ENCODE data around the gene STXBP5. TPM values are rescaled to one million over a fixed set of nuclear protein-coding genes. Genes with fewer than 3 reads are reported as not detected.

Gene STXBP5
- polyA plus RNA-seq, 2 donors: 8.6 to 15.2 TPM

GRCh38 chr6:147299035-147299434 lies 94.8 kb downstream of the STXBP5 start:
- Histone ChIP-seq H3K36me3 (ENCODE audit: control insufficient read depth in 2 of 2, insufficient read depth in 2 of 2, low read length in 1 of 2) (peaks cover 0 to 7% of the 10 kb centered on the region in 2 donors), H3K27me3 (ENCODE audit: control insufficient read depth in 1 of 2, insufficient read depth in 2 of 2, low read length in 2 of 2) (no peaks in the 10 kb centered on the region), H3K9me3 (ENCODE audit: control insufficient read depth in 2 of 2, insufficient read depth in 1 of 2, low read depth in 1 of 2, low read length in 1 of 2) (peaks cover 0 to 1% of the 10 kb centered on the region in 2 donors), H3K4me1 (ENCODE audit: control insufficient read depth in 2 of 2, insufficient read depth in 2 of 2, low read length in 1 of 2) (no peaks in the 10 kb centered on the region), H3K27ac (ENCODE audit: low read depth in 2 of 2, low read length in 1 of 2) (no peak overlapping the region), H3K4me3 (ENCODE audit: low read depth in 1 of 2, low read length in 2 of 2) (no peak overlapping the region)
- 89 to 95% methylated on average over 3 of the region's 3 CpGs for WGBS, 2 donors

DNA sequence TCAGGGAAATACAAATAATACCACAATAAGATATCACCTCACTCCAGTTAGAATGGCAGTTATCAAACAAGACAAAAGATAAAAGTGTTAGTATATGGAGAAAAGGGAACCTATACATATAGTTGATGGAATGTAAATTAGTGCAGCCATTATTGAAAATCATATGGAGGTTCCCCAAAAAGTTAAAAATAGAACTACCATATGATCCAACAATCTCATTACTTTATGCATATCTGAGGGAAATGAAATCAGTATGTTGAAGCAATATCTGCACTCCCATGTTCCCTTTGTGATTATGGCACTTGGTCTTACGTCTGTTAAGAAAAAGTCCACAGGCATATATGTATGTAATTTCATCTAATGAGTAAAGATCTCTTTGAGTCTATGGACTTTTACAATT lies 96.9 kb downstream of the STXBP5 start:
- 100% methylated on average over 1 of the region's 1 CpG for WGBS, 2 donors
- Histone ChIP-seq H3K36me3 (ENCODE audit: control insufficient read depth in 2 of 2, insufficient read depth in 2 of 2, low read length in 1 of 2) (peaks cover under 1 to 7% of the 10 kb centered on the region in 2 donors), H3K4me1 (ENCODE audit: control insufficient read depth in 2 of 2, insufficient read depth in 2 of 2, low read length in 1 of 2) (no peaks in the 10 kb centered on the region), H3K27me3 (ENCODE audit: control insufficient read depth in 1 of 2, insufficient read depth in 2 of 2, low read length in 2 of 2) (no peaks in the 10 kb centered on the region), H3K27ac (ENCODE audit: low read depth in 2 of 2, low read length in 1 of 2) (no peak overlapping the region), H3K4me3 (ENCODE audit: low read depth in 1 of 2, low read length in 2 of 2) (no peak overlapping the region), H3K9me3 (ENCODE audit: control insufficient read depth in 2 of 2, insufficient read depth in 1 of 2, low read depth in 1 of 2, low read length in 1 of 2) (peaks cover 2% of the 10 kb centered on the region in 2 donors)

- H3K36me3 ChIP-seq (ENCODE audit: control insufficient read depth in 2 of 2, insufficient read depth in 2 of 2, low read length in 1 of 2): peaks cover 2 to 7% of the 10 kb centered on the region in 2 donors
- H3K27ac ChIP-seq (ENCODE audit: low read depth in 2 of 2, low read length in 1 of 2): no peak overlapping the region
- WGBS, 2 donors: 98% methylated on average over 4 of the region's 4 CpGs
- peaks cover 2% of the 10 kb centered on the region in 2 donors for H3K9me3 ChIP-seq (ENCODE audit: control insufficient read depth in 2 of 2, insufficient read depth in 1 of 2, low read depth in 1 of 2, low read length in 1 of 2)
- no peaks in the 10 kb centered on the region for H3K27me3 ChIP-seq (ENCODE audit: control insufficient read depth in 1 of 2, insufficient read depth in 2 of 2, low read length in 2 of 2)
- H3K4me1 ChIP-seq (ENCODE audit: control insufficient read depth in 2 of 2, insufficient read depth in 2 of 2, low read length in 1 of 2): no peaks in the 10 kb centered on the region
- H3K4me3 ChIP-seq (ENCODE audit: low read depth in 1 of 2, low read length in 2 of 2): no peak overlapping the region
These were observed 99.8 kb downstream of the STXBP5 start for GRCh38 chr6:147304016-147304415.

DNA sequence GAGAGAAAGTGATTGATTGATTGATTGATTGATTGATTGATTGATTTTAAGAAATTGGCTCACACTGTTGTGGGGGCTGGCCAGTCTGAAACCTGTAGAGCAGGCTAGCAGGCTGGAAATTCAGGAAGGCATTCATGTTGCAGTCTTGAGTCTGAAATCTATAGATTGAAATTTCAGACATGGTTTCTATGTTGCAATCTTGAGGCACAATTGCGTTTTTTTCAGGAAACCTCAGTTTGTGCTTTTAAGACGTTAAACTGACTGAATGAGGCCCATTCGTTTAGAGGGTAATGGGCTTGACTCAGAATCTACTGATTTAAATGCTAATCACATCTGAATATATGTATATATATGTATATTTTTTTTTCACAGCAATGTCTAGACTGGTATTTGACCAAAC lies 106.3 kb downstream of the STXBP5 start:
- H3K27ac ChIP-seq (ENCODE audit: low read depth in 2 of 2, low read length in 1 of 2): no peak overlapping the region
- H3K27me3 ChIP-seq (ENCODE audit: control insufficient read depth in 1 of 2, insufficient read depth in 2 of 2, low read length in 2 of 2): no peaks in the 10 kb centered on the region
- peaks cover 2% of the 10 kb centered on the region in 2 donors for H3K36me3 ChIP-seq (ENCODE audit: control insufficient read depth in 2 of 2, insufficient read depth in 2 of 2, low read length in 1 of 2)
- WGBS, 2 donors: 86 to 87% methylated on average over 3 of the region's 3 CpGs
- no peaks in the 10 kb centered on the region for H3K4me1 ChIP-seq (ENCODE audit: control insufficient read depth in 2 of 2, insufficient read depth in 2 of 2, low read length in 1 of 2)
- H3K4me3 ChIP-seq (ENCODE audit: low read depth in 1 of 2, low read length in 2 of 2): no peak overlapping the region
- no peaks in the 10 kb centered on the region for H3K9me3 ChIP-seq (ENCODE audit: control insufficient read depth in 2 of 2, insufficient read depth in 1 of 2, low read depth in 1 of 2, low read length in 1 of 2)

DNA sequence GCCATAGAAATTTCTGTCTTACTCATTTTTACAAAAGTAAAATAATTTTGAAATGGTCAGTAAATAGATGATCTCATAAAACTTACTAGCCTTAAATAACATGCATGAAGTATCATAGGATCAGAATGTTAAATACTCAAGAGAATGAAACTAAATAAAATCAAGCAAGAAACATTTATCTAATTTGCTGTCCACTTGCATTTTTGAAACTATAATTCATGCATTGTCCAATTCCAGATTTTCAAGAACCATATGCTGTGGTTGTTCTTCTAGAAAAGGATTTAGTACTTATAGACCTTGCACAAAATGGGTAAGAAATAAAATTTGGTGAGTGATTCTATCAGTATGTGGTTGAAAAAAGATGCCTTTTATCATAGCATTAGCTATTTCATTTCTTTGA lies 107.0 kb downstream of the STXBP5 start:
- peaks cover under 1 to 2% of the 10 kb centered on the region in 2 donors for H3K36me3 ChIP-seq (ENCODE audit: control insufficient read depth in 2 of 2, insufficient read depth in 2 of 2, low read length in 1 of 2)
- H3K4me3 ChIP-seq (ENCODE audit: low read depth in 1 of 2, low read length in 2 of 2): no peak overlapping the region
- no peaks in the 10 kb centered on the region for H3K9me3 ChIP-seq (ENCODE audit: control insufficient read depth in 2 of 2, insufficient read depth in 1 of 2, low read depth in 1 of 2, low read length in 1 of 2)

GRCh38 chr6:147321260-147321659 lies 117.0 kb downstream of the STXBP5 start:
- no peak overlapping the region for H3K27ac ChIP-seq (ENCODE audit: low read depth in 2 of 2, low read length in 1 of 2)
- WGBS, 2 donors: 84 to 89% methylated on average over 2 of the region's 2 CpGs
- peaks cover 2 to 3% of the 10 kb centered on the region in 2 donors for H3K36me3 ChIP-seq (ENCODE audit: control insufficient read depth in 2 of 2, insufficient read depth in 2 of 2, low read length in 1 of 2)
- no peaks in the 10 kb centered on the region for H3K9me3 ChIP-seq (ENCODE audit: control insufficient read depth in 2 of 2, insufficient read depth in 1 of 2, low read depth in 1 of 2, low read length in 1 of 2)
- no peaks in the 10 kb centered on the region for H3K27me3 ChIP-seq (ENCODE audit: control insufficient read depth in 1 of 2, insufficient read depth in 2 of 2, low read length in 2 of 2)
- no peak overlapping the region for H3K4me3 ChIP-seq (ENCODE audit: low read depth in 1 of 2, low read length in 2 of 2)
- H3K4me1 ChIP-seq (ENCODE audit: control insufficient read depth in 2 of 2, insufficient read depth in 2 of 2, low read length in 1 of 2): no peaks in the 10 kb centered on the region

More for the DNA sequence above, 107.0 kb downstream of the STXBP5 start:
- no peaks in the 10 kb centered on the region for H3K4me1 ChIP-seq (ENCODE audit: control insufficient read depth in 2 of 2, insufficient read depth in 2 of 2, low read length in 1 of 2)
- no peaks in the 10 kb centered on the region for H3K27me3 ChIP-seq (ENCODE audit: control insufficient read depth in 1 of 2, insufficient read depth in 2 of 2, low read length in 2 of 2)
- no peak overlapping the region for H3K27ac ChIP-seq (ENCODE audit: low read depth in 2 of 2, low read length in 1 of 2)

DNA sequence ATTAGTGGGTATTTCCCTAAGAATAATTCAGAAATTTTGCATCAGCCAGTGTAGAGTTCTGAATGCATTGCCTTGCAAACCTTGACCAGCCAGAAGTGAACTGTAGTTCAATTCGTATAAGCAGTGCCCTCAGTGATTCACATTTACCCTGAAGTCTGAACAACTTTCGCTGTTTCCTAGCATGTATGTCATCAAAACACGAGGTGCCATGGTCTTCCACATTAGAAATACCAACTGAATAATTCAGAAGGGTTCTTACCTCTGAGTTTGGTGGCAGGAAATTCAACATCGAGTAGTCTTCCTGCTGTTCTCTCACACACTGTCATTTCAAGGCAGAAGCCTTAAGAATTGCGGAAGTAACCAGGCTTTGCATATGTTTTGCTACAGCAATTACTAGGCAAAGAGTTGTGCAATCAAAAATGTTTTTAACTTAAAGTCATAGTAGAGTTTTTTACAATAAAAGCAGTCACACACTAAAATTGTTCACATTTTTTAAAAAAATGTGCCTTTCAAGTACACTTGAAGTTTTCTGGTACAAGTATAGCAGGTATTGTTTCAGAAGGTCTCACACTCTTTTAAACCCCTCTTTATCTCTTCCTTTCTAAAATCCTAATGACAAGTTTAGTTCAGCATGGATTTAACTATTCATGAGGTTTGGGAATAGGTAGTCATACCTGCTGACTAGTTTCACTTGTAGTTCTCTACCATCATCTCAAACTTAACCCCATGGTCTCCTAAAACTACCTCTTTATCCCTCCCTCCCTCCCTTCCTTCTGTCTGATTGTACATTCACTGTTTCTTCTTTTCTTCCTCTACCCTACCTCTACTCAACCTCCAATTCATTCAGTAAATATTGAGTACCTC lies 118.3 kb downstream of the STXBP5 start:
- WGBS, 2 donors: 72 to 78% methylated on average over 5 of the region's 5 CpGs
- Histone ChIP-seq H3K4me3 (ENCODE audit: low read depth in 1 of 2, low read length in 2 of 2) (no peak overlapping the region), H3K27ac (ENCODE audit: low read depth in 2 of 2, low read length in 1 of 2) (no peak overlapping the region), H3K4me1 (ENCODE audit: control insufficient read depth in 2 of 2, insufficient read depth in 2 of 2, low read length in 1 of 2) (no peaks in the 10 kb centered on the region), H3K9me3 (ENCODE audit: control insufficient read depth in 2 of 2, insufficient read depth in 1 of 2, low read depth in 1 of 2, low read length in 1 of 2) (no peaks in the 10 kb centered on the region), H3K36me3 (ENCODE audit: control insufficient read depth in 2 of 2, insufficient read depth in 2 of 2, low read length in 1 of 2) (peaks cover 3 to 5% of the 10 kb centered on the region in 2 donors), H3K27me3 (ENCODE audit: control insufficient read depth in 1 of 2, insufficient read depth in 2 of 2, low read length in 2 of 2) (no peaks in the 10 kb centered on the region)

GRCh38 chr6:147325557-147325956 lies 121.3 kb downstream of the STXBP5 start:
- H3K36me3 ChIP-seq (ENCODE audit: control insufficient read depth in 2 of 2, insufficient read depth in 2 of 2, low read length in 1 of 2): peaks cover 3 to 5% of the 10 kb centered on the region in 2 donors
- H3K9me3 ChIP-seq (ENCODE audit: control insufficient read depth in 2 of 2, insufficient read depth in 1 of 2, low read depth in 1 of 2, low read length in 1 of 2): no peaks in the 10 kb centered on the region
- no peak overlapping the region for H3K27ac ChIP-seq (ENCODE audit: low read depth in 2 of 2, low read length in 1 of 2)
- WGBS, 2 donors: 87 to 95% methylated on average over 1 of the region's 1 CpG
- no peaks in the 10 kb centered on the region for H3K27me3 ChIP-seq (ENCODE audit: control insufficient read depth in 1 of 2, insufficient read depth in 2 of 2, low read length in 2 of 2)
- no peaks in the 10 kb centered on the region for H3K4me1 ChIP-seq (ENCODE audit: control insufficient read depth in 2 of 2, insufficient read depth in 2 of 2, low read length in 1 of 2)
- H3K4me3 ChIP-seq (ENCODE audit: low read depth in 1 of 2, low read length in 2 of 2): no peak overlapping the region

- H3K4me3 ChIP-seq (ENCODE audit: low read depth in 1 of 2, low read length in 2 of 2): no peak overlapping the region
- no peaks in the 10 kb centered on the region for H3K27me3 ChIP-seq (ENCODE audit: control insufficient read depth in 1 of 2, insufficient read depth in 2 of 2, low read length in 2 of 2)
- no peak overlapping the region for H3K27ac ChIP-seq (ENCODE audit: low read depth in 2 of 2, low read length in 1 of 2)
- WGBS, 2 donors: 83 to 100% methylated on average over 1 of the region's 1 CpG
- H3K36me3 ChIP-seq (ENCODE audit: control insufficient read depth in 2 of 2, insufficient read depth in 2 of 2, low read length in 1 of 2): peaks cover 4 to 5% of the 10 kb centered on the region in 2 donors
- no peaks in the 10 kb centered on the region for H3K9me3 ChIP-seq (ENCODE audit: control insufficient read depth in 2 of 2, insufficient read depth in 1 of 2, low read depth in 1 of 2, low read length in 1 of 2)
- no peaks in the 10 kb centered on the region for H3K4me1 ChIP-seq (ENCODE audit: control insufficient read depth in 2 of 2, insufficient read depth in 2 of 2, low read length in 1 of 2)
These were observed 127.2 kb downstream of the STXBP5 start for GRCh38 chr6:147331401-147331800.

DNA sequence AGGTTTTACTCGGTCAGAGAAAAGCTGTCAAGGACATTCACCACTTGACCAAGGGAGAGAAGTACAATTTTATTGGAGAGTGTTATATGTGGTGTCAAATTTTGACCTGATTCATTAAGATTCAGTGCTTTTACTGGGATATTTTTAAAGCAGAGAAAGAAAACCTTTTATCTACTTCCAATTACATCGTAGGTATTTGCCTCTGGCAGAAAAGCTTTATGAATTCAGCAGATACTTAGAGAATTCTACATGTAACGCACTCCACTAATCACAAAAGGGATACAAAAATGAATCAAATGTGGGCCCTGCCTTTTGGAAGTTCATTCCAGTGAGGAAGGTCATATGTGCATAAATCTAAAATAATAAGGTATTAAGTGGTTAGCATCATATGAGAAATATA lies 133.7 kb downstream of the STXBP5 start:
- 65 to 75% methylated on average over 3 of the region's 3 CpGs for WGBS, 2 donors
- H3K36me3 ChIP-seq (ENCODE audit: control insufficient read depth in 2 of 2, insufficient read depth in 2 of 2, low read length in 1 of 2): peaks cover 0 to 2% of the 10 kb centered on the region in 2 donors
- no peaks in the 10 kb centered on the region for H3K4me1 ChIP-seq (ENCODE audit: control insufficient read depth in 2 of 2, insufficient read depth in 2 of 2, low read length in 1 of 2)
- no peaks in the 10 kb centered on the region for H3K27me3 ChIP-seq (ENCODE audit: control insufficient read depth in 1 of 2, insufficient read depth in 2 of 2, low read length in 2 of 2)
- no peaks in the 10 kb centered on the region for H3K9me3 ChIP-seq (ENCODE audit: control insufficient read depth in 2 of 2, insufficient read depth in 1 of 2, low read depth in 1 of 2, low read length in 1 of 2)
- no peak overlapping the region for H3K4me3 ChIP-seq (ENCODE audit: low read depth in 1 of 2, low read length in 2 of 2)
- no peak overlapping the region for H3K27ac ChIP-seq (ENCODE audit: low read depth in 2 of 2, low read length in 1 of 2)
